ENCODE results near the gene WDR6.

WDR6 gene

GRCh38 chr3:49015072-49015471, 7.9 kb downstream of the WDR6 start:
- DNase-seq = no peak

DNA sequence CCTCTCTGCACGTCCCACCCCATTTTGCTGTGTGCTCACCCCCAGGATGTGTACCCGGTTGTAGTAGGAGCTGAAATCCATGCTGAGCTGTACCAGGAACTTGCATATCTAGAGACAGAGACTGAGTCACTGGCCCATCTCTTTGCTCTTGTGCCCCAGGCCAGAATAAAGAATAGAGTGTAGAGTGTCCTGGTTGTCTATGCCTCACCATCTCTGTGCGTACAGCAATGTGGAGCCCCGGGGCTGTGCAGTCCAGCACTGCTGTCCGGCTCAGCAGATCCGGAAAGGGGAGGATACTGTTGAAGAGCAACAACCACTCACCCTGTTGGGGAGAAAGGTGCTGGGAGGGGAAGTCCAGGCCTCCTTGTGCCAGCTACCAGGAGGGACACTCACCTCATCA, 8.6 kb downstream of the WDR6 start:
- no peak for DNase-seq

DNA sequence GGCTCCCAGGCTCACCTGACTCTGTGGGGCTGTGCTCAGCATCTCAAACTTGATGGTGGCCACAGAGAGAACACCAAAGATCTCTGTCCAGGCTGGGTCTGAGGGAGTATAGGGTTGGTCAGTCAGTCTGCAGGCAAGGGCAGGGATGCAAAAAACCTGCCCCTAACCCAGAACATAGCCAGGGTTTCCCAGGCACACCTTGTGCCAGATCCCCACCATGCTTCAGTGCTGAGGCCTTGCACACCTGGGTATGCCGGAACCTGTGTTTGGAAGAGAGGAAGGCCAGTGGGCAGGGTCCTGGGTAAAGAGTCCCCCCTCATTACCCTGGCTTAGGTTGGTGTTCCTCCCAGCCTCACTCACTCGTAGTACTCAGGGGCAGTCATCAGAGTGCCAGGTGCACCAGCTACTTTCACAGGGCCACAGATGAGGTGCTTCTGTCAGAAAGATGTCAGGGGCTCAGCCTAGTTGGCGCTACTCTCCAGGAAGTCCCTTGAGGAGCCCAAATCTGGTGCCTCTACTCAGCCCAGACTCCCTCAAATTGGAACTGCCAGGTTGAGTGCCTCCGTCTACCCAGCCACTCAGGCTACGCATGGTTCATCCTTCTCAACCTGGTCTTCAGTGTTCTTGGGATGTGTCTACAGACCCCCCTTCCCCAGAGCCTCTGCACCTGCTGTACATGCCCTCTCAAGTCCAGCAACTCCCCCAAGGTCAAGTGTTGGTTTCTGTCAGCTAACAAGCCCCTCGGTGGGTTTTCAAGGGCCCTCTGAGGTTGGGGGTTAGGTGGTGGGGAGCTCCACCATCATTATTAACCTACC, 9.4 kb downstream of the WDR6 start:
- DNase-seq = no peak

DNA sequence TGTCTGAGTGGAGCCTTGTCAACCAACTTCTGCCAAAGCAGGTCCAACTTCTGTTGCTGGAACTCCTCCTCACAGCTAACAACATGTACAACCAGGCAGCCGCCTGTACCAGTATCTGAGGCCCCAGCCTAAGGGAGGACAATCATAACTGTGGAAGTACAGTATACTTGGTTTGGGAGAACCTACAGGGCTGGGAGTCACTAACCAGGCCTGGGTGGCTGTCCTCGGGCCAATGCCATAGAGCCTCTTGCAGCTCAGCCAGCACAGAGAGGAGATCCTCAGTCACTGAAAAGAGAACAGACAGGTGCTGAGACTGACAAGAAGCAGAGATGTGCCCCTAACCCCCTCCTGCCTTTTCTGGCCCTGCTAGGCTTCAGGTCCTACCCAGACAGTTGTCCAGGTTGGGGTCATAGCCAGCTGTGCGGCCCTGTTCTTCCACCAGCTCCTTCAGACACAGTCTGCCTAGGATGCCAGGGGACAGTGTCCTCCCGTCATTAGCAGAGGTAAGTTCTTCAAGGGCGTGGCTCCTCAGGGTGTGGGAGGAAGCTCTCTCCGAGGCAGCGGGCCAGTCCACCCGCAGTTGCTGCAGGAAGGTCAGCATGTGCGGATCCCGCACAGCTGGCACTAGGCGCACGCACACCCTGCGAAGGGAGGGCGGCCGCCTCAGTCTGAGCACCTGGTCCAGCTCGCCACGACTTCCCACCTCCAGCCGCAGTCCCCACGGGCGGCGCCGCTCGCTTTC, 10.2 kb downstream of the WDR6 start:
- peak; percentile 44 for DNase-seq

GRCh38 chr3:49017971-49018706, 10.9 kb downstream of the WDR6 start, which contains the start of gene DALRD3:
Gene DALRD3, minus strand, starts transcription at chr3:49018580. Its CDS starts 16 bp downstream, at chr3:49018564.
- peak; percentile 69 for DNase-seq

- no peak for DNase-seq
Observed at GRCh38 chr3:49018707-49019006, 11.5 kb downstream of the WDR6 start.

DNA sequence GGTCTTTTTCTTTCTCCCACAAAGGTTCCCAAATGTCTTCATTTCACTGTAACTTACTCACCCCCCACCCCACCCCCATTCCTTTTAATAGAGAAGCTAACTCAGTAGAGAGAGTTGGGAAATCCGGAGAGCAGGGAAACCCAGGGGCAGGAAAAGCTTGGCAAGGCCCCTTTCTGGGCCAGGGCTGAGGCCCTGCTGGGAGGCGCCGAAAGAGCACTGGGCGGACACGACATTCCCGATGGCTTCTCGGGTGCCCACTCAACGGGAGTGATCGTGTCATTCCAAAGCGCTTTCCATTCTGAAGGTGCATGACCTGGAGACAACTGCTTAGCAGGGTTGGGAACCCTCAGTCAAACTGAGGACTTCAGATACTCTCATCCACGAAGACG, 12.7 kb downstream of the WDR6 start:
- DNase-seq = peak; percentile 41

GRCh38 chr3:49020330-49021212, 13.4 kb downstream of the WDR6 start:
- peak; percentile 55 for DNase-seq

GRCh38 chr3:49021213-49021812, 14.1 kb downstream of the WDR6 start:
- DNase-seq = peak; percentile 94

- DNase-seq = peak; percentile 90
Observed at GRCh38 chr3:49021813-49022687, 14.9 kb downstream of the WDR6 start, which contains the start of gene NDUFAF3. Gene NDUFAF3, plus strand, starts transcription at chr3:49022121. Its CDS starts 24 bp downstream, at chr3:49022145.

DNA sequence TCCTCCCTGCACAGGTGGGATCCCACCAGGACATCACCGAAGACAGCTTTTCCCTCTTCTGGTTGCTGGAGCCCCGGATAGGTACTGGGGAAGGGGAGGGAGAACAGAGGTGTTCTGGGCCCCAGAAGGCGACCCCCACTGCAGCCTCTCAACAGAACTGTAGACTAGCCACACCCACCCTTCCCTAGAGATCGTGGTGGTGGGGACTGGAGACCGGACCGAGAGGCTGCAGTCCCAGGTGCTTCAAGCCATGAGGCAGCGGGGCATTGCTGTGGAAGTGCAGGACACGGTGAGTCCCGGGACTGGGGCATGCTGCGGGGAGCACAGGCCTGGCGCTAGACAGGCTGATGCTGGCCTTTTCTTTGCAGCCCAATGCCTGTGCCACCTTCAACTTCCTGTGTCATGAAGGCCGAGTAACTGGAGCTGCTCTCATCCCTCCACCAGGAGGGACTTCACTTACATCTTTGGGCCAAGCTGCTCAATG, 15.5 kb downstream of the WDR6 start:
- DNase-seq = peak; percentile 44

DNA sequence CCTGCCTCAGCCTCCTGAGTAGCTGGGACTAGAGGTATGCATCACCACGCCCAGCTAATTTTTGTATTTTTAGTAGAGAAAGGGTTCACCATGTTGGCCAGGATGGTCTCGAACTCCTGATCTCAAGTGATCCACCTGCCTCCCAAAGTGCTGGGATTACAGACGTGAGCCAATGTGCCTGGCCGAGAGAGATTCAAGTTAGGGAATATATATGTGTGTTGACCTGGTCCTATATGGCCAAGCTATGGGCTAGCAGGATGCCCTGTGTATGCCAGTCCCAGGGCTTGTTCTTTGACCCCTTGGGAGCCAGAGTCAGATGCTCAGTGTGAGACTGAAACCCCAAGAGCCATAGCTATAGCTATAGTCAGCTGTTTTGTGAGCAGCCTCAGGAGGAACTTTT, 16.6 kb downstream of the WDR6 start:
- no peak for DNase-seq

- no peak for DNase-seq
Observed at GRCh38 chr3:49024449-49024848, 17.3 kb downstream of the WDR6 start.

- no peak for DNase-seq
Observed at GRCh38 chr3:49025005-49025792, 18.0 kb downstream of the WDR6 start.

DNA sequence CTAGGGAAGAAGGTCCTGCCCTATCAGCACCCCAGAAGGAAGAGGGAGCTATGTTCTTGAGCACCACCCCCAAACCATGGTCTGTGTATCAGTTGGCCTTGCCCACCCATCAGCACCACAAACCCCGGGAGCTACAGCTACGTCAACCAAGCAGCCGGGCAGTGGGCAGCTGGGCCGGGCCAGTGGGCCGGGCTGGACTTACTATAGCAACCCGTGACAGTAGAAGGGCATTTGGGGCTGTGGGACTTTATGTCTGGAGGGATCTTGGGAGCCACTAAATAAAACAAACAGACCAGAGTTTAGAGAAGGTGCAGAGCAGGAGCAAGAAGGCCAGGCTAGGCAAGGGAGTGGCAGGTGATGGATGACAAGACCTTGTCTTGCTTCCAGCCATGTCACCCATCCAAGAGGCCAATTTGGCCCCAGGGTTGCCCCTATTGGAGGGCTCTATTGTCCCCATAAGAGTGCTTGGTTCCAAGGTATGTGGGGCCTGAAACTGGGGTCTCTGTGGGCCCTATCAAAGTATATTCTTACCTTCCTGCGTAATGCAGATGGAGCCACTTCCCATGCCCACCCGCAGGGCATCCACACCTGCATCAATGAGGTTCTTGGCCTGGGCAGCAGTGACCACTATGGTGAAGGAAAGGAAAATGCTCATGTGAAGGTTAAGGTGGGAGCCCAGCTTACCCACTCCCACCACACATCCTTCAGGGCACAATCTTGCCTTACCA, 18.8 kb downstream of the WDR6 start:
- DNase-seq = no peak

DNA sequence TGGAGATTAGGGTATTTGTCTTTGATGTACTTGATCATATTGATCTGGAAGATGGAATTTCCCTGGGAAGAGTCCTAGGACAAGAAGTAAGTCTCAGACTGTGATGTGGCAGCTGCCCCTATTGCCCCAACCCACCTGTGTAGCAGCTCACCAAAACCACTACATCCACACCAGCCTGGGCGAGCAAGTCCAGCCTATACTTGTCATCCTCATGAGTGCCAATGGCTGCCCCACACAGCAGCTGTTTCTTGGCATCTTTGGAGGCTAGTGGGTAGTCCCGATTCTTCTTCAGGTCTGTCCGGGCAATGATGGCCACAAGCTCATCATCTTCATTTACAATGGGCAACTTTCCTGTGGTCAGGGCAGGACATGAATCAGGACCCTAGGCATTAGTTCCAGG, 19.3 kb downstream of the WDR6 start:
- no peak for DNase-seq

DNA sequence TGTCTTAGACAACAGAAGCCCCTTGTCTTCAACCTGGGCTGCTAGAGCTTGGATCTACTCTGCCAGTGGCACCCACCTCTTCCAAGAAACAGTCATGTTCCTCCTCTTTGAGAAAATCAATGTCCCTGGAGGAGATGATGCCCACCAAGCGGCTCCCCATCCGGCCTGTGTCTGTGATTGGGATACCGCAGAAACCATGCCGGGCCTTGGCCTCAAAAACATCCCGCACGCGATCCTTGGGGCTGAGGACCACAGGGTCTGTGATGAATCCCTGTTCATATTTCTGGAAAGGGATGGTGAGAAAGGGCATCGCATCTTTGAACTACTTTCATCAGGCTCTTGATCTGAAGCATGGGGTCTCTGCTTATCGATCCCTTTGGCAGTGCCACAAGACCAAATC, 20.4 kb downstream of the WDR6 start:
- no peak for DNase-seq

- no peak for DNase-seq
Observed at GRCh38 chr3:49028298-49028672, 21.1 kb downstream of the WDR6 start.

Measured in DMS53 (cell line).